Measurements from ENCODE around the gene TMEM163.

TMEM163 gene

GRCh38 chr2:134718817-134719814 lies at the start of gene TMEM163:
TMEM163 (minus strand) TSS chr2:134719000.
- Mint-ChIP-seq H3K4me3 (peak within 1 kb of the TSS; percentile 78 to 86 (median 83)), H3K36me3 (ENCODE audit: low read depth) (no peaks in the 10 kb centered on the region), H3K9me3 (no peaks in the 10 kb centered on the region), H3K27me3 (ENCODE audit: low read depth) (peaks cover 82% of the 10 kb centered on the region), H3K27ac (no peak within 1 kb of the TSS), H3K4me1 (peaks cover 7% of the 10 kb centered on the region)
- TF ChIP-seq CTCF (IDR thresholded peaks at IDR 0.05; ENCODE audit: unreplicated experiment in 3 of 3) = no peak

GRCh38 chr2:134766583-134766982 lies 47.8 kb upstream of the TMEM163 start:
- Mint-ChIP-seq H3K4me3 (no peak overlapping the region), H3K27me3 (ENCODE audit: low read depth) (peaks cover 7% of the 10 kb centered on the region), H3K36me3 (ENCODE audit: low read depth) (no peaks in the 10 kb centered on the region), H3K4me1 (no peaks in the 10 kb centered on the region), H3K27ac (no peak overlapping the region), H3K9me3 (no peaks in the 10 kb centered on the region)
- no peak for TF ChIP-seq CTCF (IDR thresholded peaks at IDR 0.05; ENCODE audit: unreplicated experiment in 3 of 3)

DNA sequence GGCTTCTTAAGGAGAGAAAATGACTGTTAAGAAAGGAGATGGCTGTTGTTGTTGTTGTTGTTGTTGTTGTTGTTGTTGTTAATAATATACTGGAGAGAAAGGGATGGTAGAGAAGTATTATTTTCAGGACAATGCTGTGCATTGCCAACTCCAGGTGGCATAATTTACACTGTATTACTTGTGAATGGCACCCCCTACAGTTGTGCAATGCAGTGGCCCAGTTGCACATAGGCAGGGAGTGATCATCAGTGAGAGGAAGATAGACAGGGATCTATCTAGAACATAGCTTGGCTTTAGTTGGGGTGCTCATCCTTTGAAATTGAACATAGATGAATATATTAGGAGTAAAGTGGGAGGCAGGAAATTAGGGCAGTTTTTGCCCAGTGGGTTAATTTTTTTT lies 47.2 kb upstream of the TMEM163 start:
- TF ChIP-seq CTCF (IDR thresholded peaks at IDR 0.05; ENCODE audit: unreplicated experiment in 3 of 3) = no peak
- no peak overlapping the region for H3K4me3 Mint-ChIP-seq
- no peaks in the 10 kb centered on the region for H3K36me3 Mint-ChIP-seq (ENCODE audit: low read depth)
- H3K27me3 Mint-ChIP-seq (ENCODE audit: low read depth) = peaks cover 7% of the 10 kb centered on the region
- no peak overlapping the region for H3K27ac Mint-ChIP-seq
- no peaks in the 10 kb centered on the region for H3K9me3 Mint-ChIP-seq
- no peaks in the 10 kb centered on the region for H3K4me1 Mint-ChIP-seq

DNA sequence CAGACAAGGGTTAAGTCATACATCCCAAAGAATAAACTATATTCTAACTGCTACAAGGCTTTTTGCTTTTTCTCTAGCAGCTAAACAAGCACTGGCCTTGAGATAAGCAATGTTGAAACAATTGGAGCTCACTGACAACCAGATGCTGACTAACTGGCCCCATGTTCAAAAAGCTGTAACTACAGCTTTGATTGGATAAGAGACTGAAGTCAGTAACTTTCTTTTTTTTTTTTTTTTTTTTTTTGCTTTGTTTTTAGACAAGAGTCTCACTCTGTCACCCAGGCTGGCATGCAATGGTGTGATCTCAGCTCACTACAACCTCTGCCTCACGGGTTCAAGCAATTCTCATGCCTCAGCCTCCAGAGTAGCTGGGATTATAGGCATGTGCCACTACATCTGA lies 45.4 kb upstream of the TMEM163 start:
- TF ChIP-seq CTCF (IDR thresholded peaks at IDR 0.05; ENCODE audit: unreplicated experiment in 3 of 3) = no peak
- no peaks in the 10 kb centered on the region for H3K9me3 Mint-ChIP-seq
- no peaks in the 10 kb centered on the region for H3K4me1 Mint-ChIP-seq
- H3K36me3 Mint-ChIP-seq (ENCODE audit: low read depth) = no peaks in the 10 kb centered on the region
- H3K27me3 Mint-ChIP-seq (ENCODE audit: low read depth) = peaks cover 7% of the 10 kb centered on the region
- no peak overlapping the region for H3K4me3 Mint-ChIP-seq
- no peak overlapping the region for H3K27ac Mint-ChIP-seq

DNA sequence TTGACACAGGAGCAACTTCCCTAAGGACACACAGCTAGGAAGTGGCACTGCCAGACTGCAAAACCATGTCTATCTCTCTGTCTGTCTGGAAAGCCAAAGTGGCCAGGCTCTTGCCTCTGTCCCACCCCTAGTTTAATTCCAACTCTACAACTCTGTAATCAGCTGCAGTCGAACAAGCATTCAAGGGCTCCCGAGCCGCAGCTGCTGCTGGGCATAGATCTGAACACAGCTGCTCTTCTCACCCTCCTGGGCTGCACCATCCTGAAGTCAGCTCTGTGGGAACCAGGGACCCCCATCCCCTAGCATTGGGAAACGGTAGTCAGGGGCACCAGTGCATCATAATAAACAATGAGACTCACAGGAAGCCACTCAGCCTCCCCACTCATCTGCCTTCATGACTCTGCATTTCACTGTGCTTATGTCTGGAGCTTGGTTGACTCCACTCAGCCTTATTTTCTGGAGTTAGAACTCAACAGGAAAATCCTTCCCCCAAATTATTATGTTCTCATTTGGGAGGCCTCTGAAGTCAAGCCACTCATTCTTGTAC lies 44.4 kb upstream of the TMEM163 start:
- Mint-ChIP-seq H3K9me3 (no peaks in the 10 kb centered on the region), H3K36me3 (ENCODE audit: low read depth) (no peaks in the 10 kb centered on the region), H3K27ac (no peak overlapping the region), H3K4me1 (no peaks in the 10 kb centered on the region), H3K4me3 (no peak overlapping the region), H3K27me3 (ENCODE audit: low read depth) (peaks cover 7% of the 10 kb centered on the region)
- TF ChIP-seq CTCF (IDR thresholded peaks at IDR 0.05; ENCODE audit: unreplicated experiment in 3 of 3) = no peak

Data from nephron (organoid).